ENCODE measurements around the gene ATP12A.

DNA sequence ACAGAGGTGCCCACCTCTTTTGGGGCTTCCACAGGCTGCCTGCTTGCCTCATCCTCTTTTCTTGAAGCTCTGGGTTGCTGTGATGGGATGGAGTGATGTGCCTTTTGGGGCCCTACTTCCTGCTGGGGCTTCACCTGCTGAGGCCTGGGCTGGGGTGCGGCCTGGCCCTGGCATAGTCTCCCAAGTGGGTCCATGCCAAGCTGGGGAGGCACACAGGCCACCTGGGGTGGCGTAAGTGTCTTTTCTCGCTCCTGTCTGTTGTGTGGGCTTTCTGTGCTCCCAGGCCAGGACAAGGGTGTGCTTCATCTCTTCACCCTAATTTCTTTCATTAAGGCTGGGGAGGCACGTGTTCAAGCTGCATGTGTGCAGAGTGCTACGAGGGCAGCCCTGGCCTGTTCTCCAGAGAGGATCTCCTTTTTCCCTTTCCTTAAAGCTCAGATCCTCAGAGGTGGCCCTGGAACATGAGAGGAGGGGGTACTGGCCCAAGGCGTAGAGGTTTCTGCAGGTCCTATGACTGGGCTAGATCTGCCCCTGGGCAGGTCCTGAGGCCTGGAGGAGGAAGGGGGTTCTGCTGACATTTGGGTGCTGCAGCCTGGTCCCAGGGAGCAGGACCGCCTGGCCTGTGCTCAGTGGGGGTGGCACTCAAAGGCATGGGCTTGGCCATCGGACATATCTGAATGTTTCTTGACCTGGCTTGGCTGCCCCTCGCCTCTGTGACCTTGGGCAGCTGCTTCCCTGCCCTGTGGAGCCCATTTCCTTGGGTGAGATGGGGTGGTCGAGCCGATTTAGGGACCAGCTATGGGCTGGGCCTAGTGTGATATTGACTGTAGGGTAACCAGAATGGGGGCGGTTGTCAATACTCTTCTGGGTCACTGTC is 60.0 kb downstream of the ATP12A start:
- TF ChIP-seq, protein P1, sequence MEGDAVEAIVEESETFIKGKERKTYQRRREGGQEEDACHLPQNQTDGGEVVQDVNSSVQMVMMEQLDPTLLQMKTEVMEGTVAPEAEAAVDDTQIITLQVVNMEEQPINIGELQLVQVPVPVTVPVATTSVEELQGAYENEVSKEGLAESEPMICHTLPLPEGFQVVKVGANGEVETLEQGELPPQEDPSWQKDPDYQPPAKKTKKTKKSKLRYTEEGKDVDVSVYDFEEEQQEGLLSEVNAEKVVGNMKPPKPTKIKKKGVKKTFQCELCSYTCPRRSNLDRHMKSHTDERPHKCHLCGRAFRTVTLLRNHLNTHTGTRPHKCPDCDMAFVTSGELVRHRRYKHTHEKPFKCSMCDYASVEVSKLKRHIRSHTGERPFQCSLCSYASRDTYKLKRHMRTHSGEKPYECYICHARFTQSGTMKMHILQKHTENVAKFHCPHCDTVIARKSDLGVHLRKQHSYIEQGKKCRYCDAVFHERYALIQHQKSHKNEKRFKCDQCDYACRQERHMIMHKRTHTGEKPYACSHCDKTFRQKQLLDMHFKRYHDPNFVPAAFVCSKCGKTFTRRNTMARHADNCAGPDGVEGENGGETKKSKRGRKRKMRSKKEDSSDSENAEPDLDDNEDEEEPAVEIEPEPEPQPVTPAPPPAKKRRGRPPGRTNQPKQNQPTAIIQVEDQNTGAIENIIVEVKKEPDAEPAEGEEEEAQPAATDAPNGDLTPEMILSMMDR (IDR thresholded peaks at IDR 0.05) = no peak
- TF ChIP-seq POLR2A (IDR thresholded peaks at IDR 0.05; ENCODE audit: low read depth) = no peak
